GM19023 (cell line): ENCODE results near the gene KCNA2.

Experiments
- ATAC-seq: cut with Tn5 transposase; IDR thresholded peaks from one replicate; pipeline ENCODE4 v1.9.1; 2021; ENCODE audit warnings: mild to moderate bottlenecking, moderate library complexity; ENCODE audit not compliant: unreplicated experiment

The KCNA2 gene

DNA sequence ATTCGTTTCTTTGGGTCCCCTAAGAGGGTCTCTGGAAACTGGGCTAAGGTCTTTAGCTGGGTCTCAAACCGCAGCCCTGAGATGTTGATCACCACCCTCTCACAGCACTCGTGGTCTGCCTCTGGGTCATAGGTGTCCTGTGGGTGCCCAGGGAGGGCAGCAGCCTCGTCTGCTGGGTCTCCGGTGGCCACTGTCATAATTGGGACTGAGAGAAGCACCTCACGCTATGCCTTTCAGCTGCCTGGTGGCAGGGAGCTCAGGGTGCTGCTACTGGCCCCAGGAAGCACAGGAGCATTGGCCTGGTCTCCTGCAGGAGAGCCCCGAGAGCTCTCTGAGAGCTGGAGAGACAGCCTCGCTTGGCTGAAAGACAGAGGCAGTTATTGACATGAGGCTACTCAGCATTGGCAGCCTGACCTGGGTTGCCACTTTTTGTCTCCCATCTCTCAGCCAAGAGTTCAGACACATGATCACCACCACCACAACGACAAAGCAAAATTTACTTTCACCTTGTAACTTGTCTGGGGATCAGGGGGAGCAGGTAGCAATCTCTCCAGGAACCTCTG lies 1.5 kb downstream of the KCNA2 start:
- no peak for ATAC-seq

DNA sequence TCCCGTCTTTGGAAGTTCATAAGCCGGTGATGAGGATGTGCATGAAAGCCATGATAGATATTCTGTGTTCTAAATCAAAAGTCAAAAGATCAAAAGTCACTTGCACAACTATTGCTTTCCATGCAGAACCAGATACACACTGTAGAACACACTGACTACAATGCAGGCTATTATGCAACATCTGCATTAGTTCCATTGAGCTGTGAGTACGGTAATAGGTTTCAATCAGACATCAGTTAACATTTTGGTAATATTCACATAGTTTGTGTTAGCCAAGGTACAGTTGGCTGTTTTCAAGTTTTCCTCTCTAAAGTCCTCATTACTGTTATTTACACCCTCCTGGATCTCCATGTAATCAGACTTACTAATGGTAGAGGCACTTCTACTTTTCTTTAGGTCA lies 3.1 kb downstream of the KCNA2 start:
- ATAC-seq = no peak

DNA sequence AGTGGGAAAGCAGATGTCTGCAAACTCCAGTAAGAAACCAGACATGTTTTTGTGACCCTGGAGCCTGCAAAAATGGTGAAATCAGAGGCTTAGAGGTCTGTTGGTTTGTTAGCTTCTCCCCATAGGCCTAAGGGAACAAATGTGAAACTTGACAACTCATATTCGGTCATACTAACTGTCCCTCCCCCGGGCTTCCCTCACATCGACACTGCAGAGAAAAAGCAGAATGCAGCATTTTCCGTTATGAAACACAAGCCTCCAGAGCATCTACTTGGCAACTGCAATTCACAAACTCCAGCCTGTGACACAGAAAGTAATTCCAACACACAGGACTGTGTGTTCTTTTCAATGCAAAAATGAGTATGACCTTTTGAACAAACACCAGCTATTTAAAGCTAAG lies 3.7 kb downstream of the KCNA2 start:
- no peak for ATAC-seq

DNA sequence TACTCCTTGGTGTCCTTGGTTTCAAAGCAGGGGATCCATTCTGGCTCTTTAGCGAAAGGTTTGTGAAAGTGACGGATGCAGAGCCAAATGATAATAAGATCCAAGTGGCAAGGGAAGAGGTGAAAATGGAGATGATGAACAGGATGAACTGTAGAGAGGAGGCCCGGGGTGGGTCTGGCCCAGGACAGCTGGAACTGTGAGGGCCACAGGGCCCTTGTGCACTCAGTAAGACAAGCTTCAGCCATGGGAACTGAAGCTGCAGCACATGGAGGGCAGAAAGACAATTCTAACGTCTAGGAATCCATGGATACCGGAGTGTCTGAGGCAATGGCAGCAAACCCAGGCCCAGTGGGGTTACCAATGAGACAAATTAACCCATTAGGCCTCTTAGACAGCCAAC lies 4.8 kb downstream of the KCNA2 start:
- no peak for ATAC-seq

DNA sequence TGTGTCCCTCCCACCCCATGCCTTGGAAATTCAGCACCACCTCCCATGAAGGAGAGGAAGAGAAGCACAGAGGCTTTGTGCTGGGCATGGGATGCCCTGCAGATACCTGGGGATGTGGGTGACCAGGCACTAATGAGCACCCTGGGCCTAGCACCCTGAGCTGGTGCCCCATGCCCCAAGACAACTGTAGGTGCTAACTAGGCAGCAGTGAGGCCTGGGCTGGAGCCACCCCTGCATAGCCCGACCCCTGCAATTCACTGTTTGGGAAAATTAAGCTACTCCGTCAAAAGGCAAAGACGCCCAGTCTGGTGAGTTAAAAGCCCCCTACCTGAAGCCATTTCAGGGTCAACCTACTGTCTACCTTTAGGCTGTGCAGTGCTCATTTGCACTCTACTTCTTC lies 5.4 kb downstream of the KCNA2 start:
- ATAC-seq = no peak

DNA sequence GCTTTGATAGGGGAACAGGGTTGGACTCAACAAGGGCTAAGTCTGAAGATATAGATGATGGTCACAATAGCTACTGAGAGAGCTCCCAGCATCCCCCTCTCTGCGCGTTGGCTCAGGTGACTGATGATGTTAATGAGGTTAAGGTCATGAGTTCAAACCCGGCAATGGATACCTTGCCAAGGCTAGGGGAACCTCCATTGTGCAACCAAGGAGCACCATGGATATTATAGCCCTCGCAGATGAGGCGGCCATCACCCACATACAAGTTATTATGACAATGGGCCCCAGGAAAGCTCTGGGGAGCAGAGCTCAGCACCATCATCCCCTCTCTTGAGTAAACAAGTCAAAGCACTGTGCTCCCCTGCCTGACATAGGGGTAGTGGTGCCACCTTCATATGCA lies 8.2 kb downstream of the KCNA2 start:
- no peak for ATAC-seq

DNA sequence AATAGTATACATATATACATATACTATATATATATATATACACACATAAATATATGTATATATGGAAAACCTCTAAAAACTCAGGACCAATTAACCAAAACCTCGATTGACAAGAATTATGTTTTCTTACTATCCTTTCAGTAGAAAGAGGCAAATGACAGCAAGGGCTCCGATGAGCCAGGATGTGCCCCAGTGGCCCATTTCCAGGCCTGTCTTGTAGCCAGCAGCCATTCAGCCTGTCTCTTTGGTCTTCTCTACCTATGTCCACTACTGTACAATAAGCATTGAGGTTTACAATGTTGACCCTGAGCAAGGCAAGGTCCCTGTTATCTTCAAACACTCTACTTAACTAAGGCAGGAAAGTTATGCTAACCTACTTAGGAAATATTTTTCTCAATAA lies 9.8 kb downstream of the KCNA2 start:
- ATAC-seq = no peak

DNA sequence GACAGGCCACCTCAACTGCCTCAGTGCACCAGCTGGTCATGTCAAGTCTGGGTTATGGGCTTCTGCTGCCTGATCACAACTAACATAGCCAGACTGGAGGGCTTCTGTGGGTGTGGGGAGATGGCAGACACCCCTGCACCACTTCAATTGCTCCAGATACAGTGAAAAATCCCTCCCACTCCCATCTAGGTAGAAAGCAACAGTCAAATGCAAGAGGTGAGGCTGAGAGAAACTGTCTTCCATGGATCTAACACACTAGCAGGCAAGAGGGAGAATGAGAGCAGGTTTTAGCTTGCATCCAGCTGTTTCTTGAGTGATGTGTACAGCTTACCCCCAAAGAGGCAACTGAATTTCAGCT lies 10.8 kb downstream of the KCNA2 start:
- no peak for ATAC-seq

DNA sequence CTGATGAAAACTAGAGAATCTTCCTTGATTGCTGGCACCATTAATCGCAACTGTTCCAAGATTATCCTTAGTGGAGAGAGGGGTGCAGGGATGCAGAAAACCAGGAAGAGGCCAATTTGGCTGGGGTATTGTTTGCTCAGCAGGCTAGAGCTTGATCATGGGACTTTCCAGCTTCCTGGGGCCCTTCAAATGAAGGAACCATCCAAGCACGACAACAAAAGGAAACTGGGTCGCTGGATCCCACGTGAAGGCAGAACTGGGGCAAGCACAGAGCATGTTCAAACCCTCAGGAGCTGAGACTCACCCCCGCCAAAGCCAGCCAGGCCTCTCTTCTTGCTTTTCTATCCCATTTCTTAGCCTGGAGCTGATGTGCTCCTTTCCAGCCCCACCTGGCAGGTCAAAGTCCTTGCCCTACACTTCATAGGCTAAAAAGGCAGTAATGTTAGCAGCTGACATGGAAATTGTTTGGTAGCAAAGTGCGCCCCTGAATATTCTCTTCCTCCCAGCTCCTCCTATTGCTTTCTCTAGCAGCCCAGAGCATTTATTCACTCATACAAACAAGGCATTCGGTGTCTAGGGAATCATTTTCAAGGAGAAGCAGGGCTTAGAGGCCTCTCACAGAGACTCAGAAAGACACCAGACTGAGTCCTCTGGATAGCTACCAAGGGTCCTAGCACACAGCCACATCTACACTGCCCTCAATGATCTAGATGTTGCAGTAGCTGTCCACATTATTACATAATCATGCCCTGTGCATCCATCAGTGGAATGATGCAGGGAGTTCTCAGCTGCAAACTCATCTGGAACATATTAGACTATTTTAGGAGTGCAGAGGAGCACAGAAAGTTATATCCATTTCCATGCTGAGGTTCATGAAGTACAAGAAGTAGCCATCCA lies 11.5 kb downstream of the KCNA2 start:
- no peak for ATAC-seq

DNA sequence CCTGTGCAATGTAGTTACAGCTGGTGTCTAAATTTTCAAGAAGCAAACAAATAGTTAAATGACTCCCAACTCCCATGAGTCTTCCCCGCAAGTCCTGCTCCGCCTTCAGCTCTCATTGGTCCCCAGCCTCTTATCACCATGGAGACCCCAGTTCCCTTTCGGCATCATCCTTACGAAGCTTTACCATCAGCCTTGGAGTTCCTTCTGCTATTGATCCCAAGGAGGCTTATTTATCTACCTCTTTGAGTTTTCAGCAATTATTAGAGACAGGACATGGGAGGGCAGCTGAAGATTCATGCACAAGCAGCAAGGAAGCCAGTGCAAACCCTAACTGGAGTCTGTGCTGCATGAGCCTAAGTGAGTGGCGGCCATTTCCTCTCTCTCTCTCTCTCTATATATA lies 12.3 kb downstream of the KCNA2 start:
- no peak for ATAC-seq

DNA sequence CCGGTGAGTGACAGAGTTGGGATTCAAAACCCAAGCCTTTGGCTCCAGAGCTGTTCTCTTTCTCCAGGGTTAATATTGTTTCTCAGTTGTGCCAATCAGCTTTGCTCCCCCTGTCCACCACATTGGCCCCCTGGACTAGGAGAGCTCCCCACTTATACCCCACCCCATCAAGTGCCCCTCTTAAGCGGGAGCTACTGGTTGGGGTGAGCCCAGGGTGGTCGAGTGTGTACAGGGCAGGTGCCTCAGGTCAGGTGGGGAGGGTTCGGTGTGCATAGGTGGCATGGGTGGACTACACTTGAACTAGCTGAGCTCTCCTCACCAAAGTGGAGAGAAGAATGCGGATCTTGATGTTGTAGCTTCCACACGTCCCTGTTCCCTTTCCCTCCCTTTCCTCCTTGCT lies 14.2 kb downstream of the KCNA2 start:
- ATAC-seq = no peak

DNA sequence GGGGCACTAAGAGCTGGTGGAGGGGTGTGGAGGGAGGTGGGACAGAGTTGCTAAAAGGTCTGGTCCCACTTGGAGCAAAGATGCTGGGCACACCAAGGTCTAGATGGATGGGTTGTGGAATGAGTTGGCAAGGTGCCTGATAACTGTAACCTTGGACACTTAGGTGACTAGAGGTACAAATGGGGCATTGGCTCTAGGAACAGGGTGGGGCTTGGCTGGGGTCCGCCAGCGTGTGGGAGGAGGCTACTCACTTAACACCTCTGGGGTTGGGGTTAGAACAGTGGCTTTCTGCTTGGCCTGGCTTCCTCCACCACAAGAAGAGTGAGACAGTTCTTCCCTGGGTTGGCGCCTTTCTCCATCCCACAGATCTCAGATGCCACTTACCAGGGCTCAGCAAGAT lies 17.2 kb downstream of the KCNA2 start:
- no peak for ATAC-seq

DNA sequence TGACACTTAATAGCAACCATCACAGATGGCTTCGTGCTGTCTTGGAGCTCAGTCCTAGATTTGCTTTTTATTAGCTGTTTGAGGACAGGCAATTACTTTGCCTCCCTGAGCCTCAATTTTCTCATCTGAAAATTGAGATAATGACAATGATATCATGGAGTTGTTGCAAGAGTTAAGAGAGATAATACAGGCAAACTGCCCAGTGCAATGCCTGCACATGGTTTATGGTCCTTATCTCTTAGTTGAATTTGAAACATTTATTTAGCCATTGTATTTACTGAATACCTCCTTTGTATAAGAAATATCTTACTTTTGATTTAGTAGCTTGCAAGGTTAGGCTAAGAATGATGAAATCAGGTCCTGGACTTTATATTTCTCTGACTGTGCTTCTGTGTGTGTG lies 17.7 kb downstream of the KCNA2 start:
- ATAC-seq = no peak

DNA sequence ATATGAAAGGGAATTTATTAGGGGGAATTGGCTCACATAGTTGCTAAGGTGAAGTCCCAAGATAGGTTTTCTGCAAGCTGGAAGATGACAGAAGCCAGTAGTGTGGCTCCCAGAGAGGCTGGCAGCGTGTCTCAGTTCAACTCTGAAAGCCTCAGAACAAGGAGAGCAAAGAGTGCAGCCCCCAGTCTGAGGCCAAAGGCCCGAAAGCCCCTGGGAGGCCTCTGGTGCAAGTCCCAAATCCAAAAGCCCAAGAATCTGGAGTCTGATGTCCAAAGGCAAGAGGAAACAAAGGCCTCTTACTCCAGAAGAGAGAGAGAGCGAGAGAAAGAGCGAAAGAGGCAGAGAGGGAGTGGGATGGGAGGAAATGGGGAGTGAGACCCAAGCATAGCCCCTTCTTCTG lies 18.3 kb downstream of the KCNA2 start:
- no peak for ATAC-seq

DNA sequence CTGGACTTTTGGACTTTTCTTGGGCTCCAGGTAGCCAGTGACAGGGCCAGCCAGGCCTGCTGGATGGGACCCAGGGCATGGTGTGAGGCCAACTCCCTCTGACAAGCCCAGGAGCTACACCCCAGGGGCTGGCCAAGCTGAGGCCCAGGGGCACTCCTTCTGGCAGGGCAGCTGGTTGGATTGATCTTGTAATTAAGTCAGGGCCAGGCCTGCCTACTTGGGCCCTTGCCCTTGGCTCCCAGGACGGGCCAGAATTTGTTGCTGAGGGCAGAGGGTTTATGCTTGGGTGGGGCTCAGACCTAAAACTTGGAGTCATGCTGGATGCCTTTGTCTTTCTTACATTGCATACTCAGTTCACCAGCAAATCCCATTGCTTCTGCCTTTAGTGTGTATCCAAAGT lies 20.7 kb downstream of the KCNA2 start:
- ATAC-seq = no peak

DNA sequence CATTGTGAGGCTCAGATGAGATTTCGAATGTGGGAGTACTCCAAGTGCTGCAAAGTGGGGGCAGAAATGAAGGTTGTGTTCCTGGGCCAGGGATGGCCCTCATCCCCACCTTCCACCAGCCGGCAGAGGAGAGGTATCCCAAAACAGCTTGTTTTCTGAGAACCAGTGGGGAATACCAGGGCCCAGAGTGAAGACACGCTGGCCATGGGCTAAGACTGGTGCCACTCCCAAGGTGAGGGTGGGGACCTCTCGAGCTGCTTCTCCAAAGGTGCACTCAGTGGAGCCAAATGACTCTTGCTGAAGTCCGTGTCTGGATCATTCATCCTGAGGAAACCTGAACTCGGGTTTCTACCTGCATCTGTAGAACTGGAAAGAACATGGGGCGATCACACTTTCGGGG lies 22.1 kb downstream of the KCNA2 start:
- ATAC-seq = no peak

DNA sequence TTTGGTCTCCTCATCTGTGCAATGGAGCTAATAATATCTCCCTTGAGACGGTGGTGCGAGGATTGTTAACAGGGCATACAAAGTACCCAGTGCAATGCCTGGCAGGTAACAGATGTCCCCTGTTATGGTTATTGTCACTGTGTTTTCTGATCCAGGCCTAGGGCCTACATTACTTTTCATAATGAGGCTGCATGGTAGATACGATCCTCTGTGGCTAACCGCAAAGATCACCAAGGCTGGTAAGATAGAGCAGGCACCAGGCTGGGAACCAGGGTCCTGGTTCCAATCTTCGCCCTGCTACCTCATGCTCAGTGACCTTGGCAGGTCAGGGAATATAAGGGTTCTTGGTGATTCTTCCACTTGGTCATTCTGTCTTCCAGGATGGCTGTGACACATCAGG lies 22.7 kb downstream of the KCNA2 start:
- no peak for ATAC-seq

DNA sequence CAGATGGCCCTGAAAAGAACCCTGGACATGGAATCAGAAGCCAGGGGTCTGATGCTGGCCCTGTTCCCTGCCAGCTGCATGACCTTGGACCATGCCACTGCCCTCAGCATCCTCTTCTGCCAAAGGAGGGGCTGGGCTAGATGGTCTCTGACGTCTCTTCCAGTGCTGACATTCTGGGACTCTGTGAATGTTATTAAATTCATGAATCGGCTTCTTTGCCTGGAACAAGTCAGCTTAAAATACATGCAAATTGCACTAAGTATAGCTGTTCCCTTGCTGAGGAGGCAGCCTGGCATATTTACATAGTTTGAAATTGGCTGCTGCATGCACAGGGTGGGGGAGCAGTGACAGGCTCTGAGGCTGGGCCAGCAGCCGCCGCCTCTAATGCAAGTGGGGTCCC lies 23.8 kb downstream of the KCNA2 start:
- no peak for ATAC-seq

DNA sequence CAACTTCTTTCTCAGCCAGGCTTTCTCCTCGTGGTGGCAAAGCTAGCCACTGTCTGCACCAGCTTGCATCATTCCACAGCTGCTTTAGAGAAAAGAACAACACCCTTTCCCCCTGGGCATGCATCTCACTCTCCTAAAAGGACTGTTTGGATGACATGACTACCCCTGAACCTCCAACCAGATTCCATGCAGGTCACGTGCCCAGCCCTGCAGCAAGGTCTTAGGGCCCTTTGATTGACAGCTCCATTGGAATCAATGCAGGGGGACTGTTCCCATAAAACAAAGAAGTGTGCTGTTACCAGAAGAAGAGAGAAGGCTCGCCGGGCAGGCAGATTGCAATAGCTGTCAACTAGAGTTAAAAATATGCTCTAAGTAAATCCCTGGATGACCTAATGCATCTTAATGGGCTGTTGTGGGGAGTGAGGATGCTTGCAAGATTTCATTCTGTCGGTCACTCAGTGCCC lies 24.4 kb downstream of the KCNA2 start:
- no peak for ATAC-seq

DNA sequence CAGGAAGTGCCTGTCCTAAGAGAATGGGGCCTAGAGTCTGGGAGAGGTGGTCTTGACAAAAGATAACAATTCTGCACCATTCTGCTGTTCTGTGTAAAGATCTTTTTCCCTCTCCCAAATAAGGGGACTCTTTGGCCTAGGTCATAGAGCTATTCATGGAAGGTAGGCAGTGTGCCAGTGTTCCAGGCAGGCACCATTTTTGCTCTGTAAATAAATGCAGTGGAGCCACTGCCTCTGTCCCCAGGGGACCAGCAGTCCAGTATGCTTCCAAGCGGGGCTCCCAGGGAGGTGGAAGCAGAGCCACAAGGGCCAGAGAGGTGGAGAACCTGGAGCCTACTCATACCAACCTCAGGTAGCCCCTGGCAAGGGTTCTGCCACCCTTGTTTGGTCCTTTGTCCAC lies 25.9 kb downstream of the KCNA2 start:
- no peak for ATAC-seq

DNA sequence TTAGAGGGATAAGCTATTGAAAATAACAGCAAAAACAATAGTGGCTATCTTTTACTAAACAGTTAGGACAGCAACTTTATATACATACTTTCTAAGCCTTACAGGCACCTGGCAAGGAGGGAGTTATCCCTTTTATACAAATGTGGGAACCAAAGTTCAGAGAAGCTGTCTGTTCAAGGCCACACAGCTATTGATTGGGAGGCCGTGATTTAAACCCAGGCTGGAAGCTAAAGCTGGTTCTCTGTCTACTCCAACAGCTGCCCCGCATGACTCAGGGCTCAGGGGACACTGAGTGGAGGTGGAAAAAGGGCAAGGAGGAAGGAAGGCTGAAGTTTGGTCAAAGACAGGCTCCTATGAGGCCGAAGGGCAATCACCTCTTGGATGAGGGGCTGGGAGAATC lies 26.7 kb downstream of the KCNA2 start:
- no peak for ATAC-seq

DNA sequence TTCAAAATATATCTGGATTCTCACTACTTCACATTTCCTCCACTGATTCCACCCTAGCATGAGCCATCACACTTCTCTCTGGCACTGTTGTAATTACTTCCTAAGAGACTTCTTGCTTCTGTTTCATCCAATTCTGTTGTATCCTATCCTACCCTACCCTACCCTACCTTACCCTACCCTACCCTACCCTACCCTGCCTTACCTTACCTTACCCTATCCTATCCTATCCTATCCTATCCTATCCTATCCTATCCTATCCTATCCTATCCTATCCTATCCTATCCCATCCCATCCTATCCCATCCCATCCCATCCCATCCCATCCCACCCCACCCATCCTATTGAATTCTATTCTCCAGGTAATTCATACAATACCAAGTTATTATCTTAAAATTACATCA lies 29.7 kb downstream of the KCNA2 start:
- no peak for ATAC-seq

DNA sequence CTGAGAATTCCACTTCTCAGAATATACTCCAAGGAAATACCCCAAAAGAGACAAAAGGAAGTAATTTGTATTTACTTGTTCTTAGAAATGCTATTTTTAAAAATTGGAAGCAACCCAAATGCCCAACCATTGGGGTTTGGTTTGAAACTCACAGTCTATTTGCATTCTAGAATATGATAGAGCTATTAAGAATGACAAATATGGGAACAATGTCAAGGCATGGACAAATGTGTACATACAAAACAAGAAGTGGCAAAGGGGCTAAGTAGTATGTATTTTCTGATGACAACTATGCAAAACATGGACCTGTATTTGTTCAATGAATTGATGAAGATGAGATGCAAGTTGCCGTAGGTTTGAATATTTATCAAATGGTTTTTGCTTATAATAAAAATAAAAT lies 32.8 kb downstream of the KCNA2 start:
- no peak for ATAC-seq
